Ovary (tissue), 9 donors: Measurements from ENCODE around the gene AK9. TPM values are rescaled to one million over a fixed set of nuclear protein-coding genes. Genes with fewer than 3 reads are reported as not detected.
"Not testable (repeated sequence)": the region's sequence is repeated elsewhere in the genome, so short reads cannot be mapped to it uniquely, and the experiment has no call there.

Experiments
- DNase-seq, 5 donors: peaks; one replicate each; pipeline ENCODE4 v3.0.0-alpha.2; 2019 to 2020
- H3K27ac ChIP-seq, 2 donors: fragments of 200-600 bp; one replicate each; pipeline versions ENCODE4 v1.5.1 to v1.8.0; 2019 to 2022
- H3K27me3 ChIP-seq: fragments of 200-600 bp; one replicate; pipeline ENCODE4 v1.8.0; 2022
- H3K36me3 ChIP-seq: fragments of 200-600 bp; sonication (generic); one replicate; pipeline ENCODE4 v1.5.1; 2019
- H3K4me1 ChIP-seq: one replicate; pipeline ENCODE4 v1.8.1; 2013; ENCODE audit warnings: mild to moderate bottlenecking, moderate library complexity; ENCODE audit not compliant: insufficient read depth
- H3K4me3 ChIP-seq: fragments of 200-600 bp; sonication (generic); one replicate; pipeline ENCODE4 v1.5.1; 2017
- H3K9me3 ChIP-seq, 2 donors: fragments of 200-600 bp in 1 of 2; sonication (generic) in 1 of 2; one replicate each; pipeline versions ENCODE4 v1.5.1 to v1.8.1; 2013 to 2019; ENCODE audit warnings: mild to moderate bottlenecking in 1 of 2, moderate library complexity in 1 of 2
- EP300 ChIP-seq: sonication (generic); formaldehyde crosslinking; IDR thresholded peaks from one replicate; pipeline ENCODE4 v1.6.1; 2017; ENCODE audit warnings: antibody characterized with exemption
- POLR2A ChIP-seq: fragments of 450-650 bp; IDR thresholded peaks from one replicate; pipeline ENCODE4 v1.6.1; 2017; ENCODE audit warnings: antibody characterized with exemption, mild to moderate bottlenecking, moderate library complexity
- WGBS, 3 donors: extraction: QIAGEN DNeasy Blood & Tissue Kit in 1 of 3; methylation state at CpG; one replicate each; pipeline versions ENCODE4 v1.1.5 to v1.1.7; 2013 to 2017; 5-methylcytosine and 5-hydroxymethylcytosine counted together
- intact Hi-C, 4 donors: fragments of 100-400 bp; cut with DNase I; formaldehyde crosslinking; loops; one replicate each; pipeline versions ENCODE4 v1.11.0 to v1.15.1; 2022 to 2023
- polyA plus RNA-seq, 2 donors: library from polyadenylated mRNA; stranded (reverse); fragments of 200-250 nt in 1 of 2; fragments of 350-450 nt in 1 of 2; fragmentation: Illumina TruSeq in 1 of 2; extraction: RNeasy Lipid Tissue Mini Kit (QIAGEN cat#74804) in 1 of 2; gene quantifications; one replicate each; pipeline ENCODE4 v1.2.3, GENCODE V29; 2013 to 2014
- total RNA-seq, 7 donors: library from RNA; depleted of rRNA in 2 of 7; stranded (reverse); fragments of >200 nt in 2 of 7; fragmentation: NEBNext Ultra II Directional in 3 of 7; extraction: Animal tissue kit (Norgen Biotek cat#: 25700) in 3 of 7; gene quantifications; one replicate each; pipeline versions ENCODE4 v1.1.0 to v1.2.4, GENCODE V29; 2016 to 2023
- TF ChIP-seq, protein P1 (sequence below), 3 donors: fragments of 450-650 bp in 2 of 3; fragments of 200-600 bp in 1 of 3; IDR thresholded peaks; one replicate each; pipeline versions ENCODE4 v1.5.1 to v1.8.0; 2016 to 2022; ENCODE audit warnings: antibody characterized with exemption in 3 of 3, mild to moderate bottlenecking in 1 of 3
- donor health status: DM: no; HTN: no; CAD: no; lungs with moderate emphysema.
- donor health status: DM: no; HTN: no; CAD: no.
- donor health status: Bipolar disorder and iron deficiency.
- donor health status: DM: yes; HTN: yes; CAD: no.
- donor health status: DM: no; HTN: no; CAD: no.
- donor health status: DM: yes; HTN: yes; CAD: no.

AK9 gene
- total and polyA plus RNA-seq, 9 donors, result 2.9 to 17.5 (median 9.2) TPM

DNA sequence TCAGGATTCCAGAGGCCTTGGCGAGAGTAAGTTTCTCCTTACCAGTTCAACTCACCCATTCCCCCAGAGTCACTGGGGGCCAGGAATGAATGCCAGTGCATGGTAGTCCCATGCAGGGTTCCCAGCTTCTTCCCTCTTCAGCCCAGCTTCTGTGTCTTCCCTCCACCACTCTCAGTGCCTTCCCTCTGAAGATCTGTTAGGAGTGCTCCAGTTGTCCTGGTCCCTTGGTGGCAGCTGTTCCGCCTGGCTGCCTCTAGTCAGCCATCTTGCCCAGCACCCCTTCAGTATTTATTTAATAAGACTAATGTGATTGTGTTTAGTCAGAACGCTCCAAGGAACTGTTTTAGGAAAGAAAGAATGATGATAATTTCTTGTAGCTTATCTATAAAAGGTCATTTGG is 23.2 kb upstream of the AK9 start:
- DNase-seq, result no peak
- peaks cover 2% of the 10 kb centered on the region for H3K4me1 ChIP-seq
- WGBS, 3 donors, result 74 to 78% (median 75%) methylated on average over 3 of the region's 3 CpGs
- intact Hi-C loops, result loop anchor here in 2 of 4 donors (2.0 to 5.0 kb wide), 2 partner anchors 319 to 323 kb away; no protein-coding TSS in a partner anchor
- no peak for TF ChIP-seq POLR2A
- TF ChIP-seq, protein P1, sequence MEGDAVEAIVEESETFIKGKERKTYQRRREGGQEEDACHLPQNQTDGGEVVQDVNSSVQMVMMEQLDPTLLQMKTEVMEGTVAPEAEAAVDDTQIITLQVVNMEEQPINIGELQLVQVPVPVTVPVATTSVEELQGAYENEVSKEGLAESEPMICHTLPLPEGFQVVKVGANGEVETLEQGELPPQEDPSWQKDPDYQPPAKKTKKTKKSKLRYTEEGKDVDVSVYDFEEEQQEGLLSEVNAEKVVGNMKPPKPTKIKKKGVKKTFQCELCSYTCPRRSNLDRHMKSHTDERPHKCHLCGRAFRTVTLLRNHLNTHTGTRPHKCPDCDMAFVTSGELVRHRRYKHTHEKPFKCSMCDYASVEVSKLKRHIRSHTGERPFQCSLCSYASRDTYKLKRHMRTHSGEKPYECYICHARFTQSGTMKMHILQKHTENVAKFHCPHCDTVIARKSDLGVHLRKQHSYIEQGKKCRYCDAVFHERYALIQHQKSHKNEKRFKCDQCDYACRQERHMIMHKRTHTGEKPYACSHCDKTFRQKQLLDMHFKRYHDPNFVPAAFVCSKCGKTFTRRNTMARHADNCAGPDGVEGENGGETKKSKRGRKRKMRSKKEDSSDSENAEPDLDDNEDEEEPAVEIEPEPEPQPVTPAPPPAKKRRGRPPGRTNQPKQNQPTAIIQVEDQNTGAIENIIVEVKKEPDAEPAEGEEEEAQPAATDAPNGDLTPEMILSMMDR (IDR thresholded peaks at IDR 0.05), result no peak
- H3K36me3 ChIP-seq, result no peaks in the 10 kb centered on the region
- H3K27ac ChIP-seq, result no peak overlapping the region
- no peaks in the 10 kb centered on the region for H3K9me3 ChIP-seq
- no peak overlapping the region for H3K4me3 ChIP-seq
- no peaks in the 10 kb centered on the region for H3K27me3 ChIP-seq

DNA sequence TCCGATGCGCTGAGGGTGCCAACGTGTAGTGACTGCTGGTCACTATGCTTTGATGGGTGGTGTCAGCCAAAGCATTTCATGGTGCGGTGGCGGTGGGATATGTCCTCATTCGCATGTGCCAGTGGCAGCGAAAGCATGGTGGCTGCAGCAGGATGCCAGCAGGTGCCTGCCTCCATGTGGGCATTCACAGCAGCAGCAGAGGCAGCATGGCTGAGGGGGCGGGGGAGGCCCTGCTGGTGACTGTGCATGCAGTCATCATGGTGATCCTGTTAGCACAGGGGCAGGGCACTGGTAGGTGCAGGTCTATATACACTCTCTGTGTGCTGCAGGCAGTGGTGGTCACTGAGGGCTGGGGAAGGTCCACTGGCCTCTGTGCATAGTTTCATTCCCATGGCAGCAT is 22.1 kb upstream of the AK9 start:
- intact Hi-C loops, result loop anchor here in 1 of 4 donors (5.0 kb wide), 1 partner anchor 324 kb away; no protein-coding TSS in a partner anchor
- H3K27me3 ChIP-seq, result no peaks in the 10 kb centered on the region
- no peaks in the 10 kb centered on the region for H3K36me3 ChIP-seq
- H3K4me1 ChIP-seq, result peaks cover 2% of the 10 kb centered on the region
- 80 to 91% (median 83%) methylated on average over 8 of the region's 8 CpGs for WGBS, 3 donors
- TF ChIP-seq EP300 (no peak), POLR2A (no peak)
- TF ChIP-seq, protein P1 (IDR thresholded peaks at IDR 0.05), result no peak
- H3K4me3 ChIP-seq, result no peak overlapping the region
- no peak for DNase-seq
- H3K9me3 ChIP-seq, result no peaks in the 10 kb centered on the region
- H3K27ac ChIP-seq, result no peak overlapping the region

DNA sequence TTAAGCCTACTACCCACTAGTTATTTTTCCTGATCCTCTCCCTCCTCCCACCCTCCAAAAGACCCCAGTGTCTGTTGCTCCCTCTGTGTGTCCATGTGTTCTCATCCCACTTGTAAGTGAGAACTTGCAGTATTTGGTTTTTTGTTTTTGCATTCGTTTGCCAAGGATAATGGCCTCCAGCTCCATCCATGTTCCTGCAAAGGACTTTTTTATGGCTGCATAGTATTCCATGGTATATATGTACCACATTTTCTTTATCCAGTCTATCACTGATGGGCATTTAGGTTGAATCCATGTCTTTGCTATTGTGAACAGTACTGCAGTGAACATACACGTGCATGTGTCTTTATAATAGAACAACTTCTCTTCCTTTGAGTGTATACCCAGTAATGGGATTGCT is 17.1 kb upstream of the AK9 start:
- DNase-seq, H3K4me1 ChIP-seq, H3K27ac ChIP-seq, H3K9me3 ChIP-seq, H3K27me3 ChIP-seq, H3K4me3 ChIP-seq, H3K36me3 ChIP-seq: not testable (repeated sequence)
- 92 to 95% (median 93%) methylated on average over 2 of the region's 2 CpGs for WGBS, 3 donors
- intact Hi-C loops, result loop anchor here in 3 of 4 donors (5.0 kb wide), 3 partner anchors 329 to 926 kb away; partner anchors contain the start of gene WASF1 (in 1 of the 3)

DNA sequence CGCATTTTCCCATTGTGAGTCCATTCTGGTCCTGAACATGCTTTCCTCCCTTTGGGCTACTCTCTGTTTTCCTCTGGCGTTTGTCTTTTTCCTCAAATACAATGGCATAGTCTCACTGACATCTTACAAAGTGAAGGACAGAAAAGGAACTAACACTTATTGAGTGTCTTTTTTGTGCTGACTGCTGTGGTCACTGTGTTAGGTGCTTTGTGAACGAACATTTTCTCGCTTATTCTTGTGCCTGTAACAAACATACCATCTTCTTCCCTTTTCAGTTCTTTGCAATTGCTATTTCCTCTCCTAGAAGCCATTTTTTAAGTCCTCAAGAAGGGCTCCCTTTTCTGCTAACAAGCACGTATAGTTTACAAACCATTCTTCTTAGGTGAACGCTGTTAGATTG is 15.5 kb upstream of the AK9 start:
- WGBS, 3 donors, result 47 to 68% (median 51%) methylated on average over 6 of the region's 6 CpGs
- no peak overlapping the region for H3K4me3 ChIP-seq
- no peak for DNase-seq
- H3K9me3 ChIP-seq, result no peaks in the 10 kb centered on the region
- TF ChIP-seq POLR2A (no peak), EP300 (no peak)
- TF ChIP-seq, protein P1 (IDR thresholded peaks at IDR 0.05), result no peak
- H3K27ac ChIP-seq, result no peak overlapping the region
- intact Hi-C loops, result loop anchor here in 3 of 4 donors (5.0 kb wide), 3 partner anchors 331 to 924 kb away; partner anchors contain the start of gene WASF1 (in 1 of the 3)
- no peaks in the 10 kb centered on the region for H3K36me3 ChIP-seq
- H3K27me3 ChIP-seq, result no peaks in the 10 kb centered on the region
- peaks cover 2% of the 10 kb centered on the region for H3K4me1 ChIP-seq

DNA sequence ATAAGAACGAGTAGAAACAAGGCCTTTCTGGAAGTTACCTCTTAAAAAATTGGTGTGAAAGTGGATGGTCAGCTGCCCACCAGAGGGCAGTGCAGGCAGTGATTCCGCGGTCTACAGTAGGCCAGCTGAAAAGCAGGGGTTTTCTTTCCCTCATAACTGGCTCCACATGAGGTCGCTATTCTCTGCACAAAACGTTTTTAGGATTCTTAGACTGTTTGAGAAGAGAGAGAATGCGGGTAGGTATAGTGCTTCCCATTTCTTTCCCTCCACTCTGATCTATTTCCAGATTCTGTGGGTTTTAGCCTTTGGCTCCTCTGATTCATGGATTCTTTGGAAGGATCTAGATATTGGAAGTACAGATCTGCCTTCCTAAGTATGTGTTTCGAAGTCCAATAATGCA is 14.3 kb upstream of the AK9 start:
- Histone ChIP-seq H3K4me1 (peaks cover 2% of the 10 kb centered on the region), H3K36me3 (no peaks in the 10 kb centered on the region), H3K27me3 (no peaks in the 10 kb centered on the region), H3K9me3 (no peaks in the 10 kb centered on the region), H3K4me3 (no peak overlapping the region), H3K27ac (no peak overlapping the region)
- no peak for TF ChIP-seq POLR2A
- TF ChIP-seq, protein P1 (IDR thresholded peaks at IDR 0.05), result peak; percentile 92 to 97 (median 95)
- TF ChIP-seq EP300, result no peak
- 16 to 18% (median 16%) methylated on average over 7 of the region's 7 CpGs for WGBS, 3 donors
- DNase-seq, result peak; percentile 72 to 88 (median 85)
- intact Hi-C loops, result loop anchor here (2.0 to 5.0 kb wide), 4 partner anchors 332 to 923 kb away; partner anchors contain the start of gene WASF1 (in 1 of the 4)
